Stimulated activated CD4-positive, alpha-beta T cell treated with anti-CD3 and anti-CD28 coated beads, Interleukin-2, amount 100 ng/mL, for 4 hours (primary cell): Measurements from ENCODE around the gene PRKCZ.

Experiments
- DNase-seq: peaks from one replicate; pipeline ENCODE4 v3.0.0-alpha.2; 2020; ENCODE audit warnings: low read depth

PRKCZ gene

DNA sequence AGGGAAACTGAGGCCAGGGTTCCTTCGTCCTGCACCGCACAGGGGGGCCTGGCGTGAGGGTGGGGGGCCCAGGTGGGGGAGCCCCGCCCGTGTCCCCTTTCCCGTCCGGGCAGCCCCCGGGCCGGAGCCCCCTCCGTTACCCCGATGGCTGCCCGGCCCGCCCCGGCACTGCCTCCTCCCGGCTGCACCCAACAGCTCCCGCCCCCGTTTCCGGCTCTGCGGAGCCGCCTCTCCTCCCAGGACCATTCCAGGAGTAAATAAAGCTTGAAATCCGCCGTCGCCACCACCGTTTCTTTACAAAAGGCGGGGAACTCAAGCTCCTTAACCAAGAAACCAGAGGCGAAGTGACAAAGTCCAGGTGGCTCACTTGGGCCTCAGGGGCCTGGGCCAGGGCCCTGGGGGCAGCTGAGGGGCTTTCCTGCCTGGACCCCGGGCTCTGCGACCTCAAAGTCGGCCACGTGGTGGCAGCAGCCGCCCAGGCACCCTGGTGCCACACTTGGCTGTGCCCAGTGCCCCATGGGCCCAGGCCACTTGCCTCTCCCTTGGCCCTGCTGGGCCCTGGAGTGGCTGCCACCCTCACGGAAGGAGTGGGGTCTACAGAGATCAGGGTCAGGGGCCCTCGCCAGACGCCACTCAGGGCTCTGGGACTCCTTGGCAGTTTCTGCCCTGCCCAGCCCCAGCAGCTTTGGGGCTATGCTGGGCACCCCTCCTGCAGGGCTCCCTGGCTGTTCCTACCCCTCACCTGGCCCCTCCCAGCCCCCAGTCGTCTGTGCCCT lies 144.9 kb downstream of the PRKCZ start:
- peak; percentile 78 for DNase-seq

DNA sequence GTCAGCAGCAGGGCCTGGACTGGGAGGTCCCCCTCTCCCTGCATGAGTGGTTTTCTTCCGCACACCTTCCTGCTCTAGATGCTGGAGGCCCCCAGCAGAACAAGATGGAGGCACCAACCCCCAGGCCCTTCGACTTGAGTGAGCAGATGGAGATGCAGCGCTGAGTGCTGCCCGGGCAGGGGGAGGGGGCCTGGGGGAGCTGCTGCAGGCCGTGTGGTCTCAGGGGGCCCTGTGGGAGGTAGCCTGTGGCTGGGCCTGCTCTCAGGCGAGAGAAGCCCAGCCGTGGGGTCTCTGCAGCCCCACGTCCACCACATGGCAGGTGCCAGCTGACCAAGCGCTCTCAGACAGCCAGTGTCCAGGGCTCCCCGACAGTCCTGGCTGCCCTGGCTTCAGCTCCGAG lies 145.6 kb downstream of the PRKCZ start:
- DNase-seq, result no peak

DNA sequence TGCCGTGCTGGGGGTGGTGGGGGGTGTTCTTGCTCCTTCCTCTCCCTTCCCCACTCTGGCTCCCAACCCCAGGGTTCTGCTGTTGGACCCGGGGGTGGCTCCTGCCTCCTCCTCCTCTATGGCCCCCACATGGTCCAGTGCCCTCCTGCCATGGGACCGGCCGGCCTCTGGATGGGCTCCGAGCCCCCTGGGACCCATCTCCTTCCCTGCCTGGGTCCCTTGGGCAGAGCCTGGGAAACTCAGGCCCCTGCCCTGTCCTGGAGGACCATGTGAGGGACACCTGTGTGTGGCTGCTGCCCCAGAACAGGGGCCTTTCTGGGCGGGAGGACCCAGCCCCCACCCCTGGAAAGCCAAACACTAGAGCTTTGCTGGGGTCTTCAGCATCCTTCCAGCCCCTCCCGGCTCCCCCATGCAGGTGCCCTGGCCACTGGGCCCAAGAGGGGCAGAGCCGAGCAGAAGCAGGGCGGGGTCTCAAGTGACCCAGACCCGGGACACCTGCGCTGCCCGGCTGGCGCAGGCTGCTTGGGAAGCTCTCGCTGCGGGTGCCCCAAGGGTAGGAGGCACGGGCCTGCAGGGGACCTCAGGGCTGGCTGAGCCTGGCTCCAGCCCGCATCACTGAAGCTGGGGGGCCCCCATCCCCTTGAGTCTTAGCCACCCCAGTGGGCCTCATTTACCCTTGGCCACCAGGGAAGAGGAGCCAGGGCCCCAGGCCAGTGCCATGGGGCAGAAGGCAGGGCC lies 146.9 kb downstream of the PRKCZ start:
- no peak for DNase-seq

DNA sequence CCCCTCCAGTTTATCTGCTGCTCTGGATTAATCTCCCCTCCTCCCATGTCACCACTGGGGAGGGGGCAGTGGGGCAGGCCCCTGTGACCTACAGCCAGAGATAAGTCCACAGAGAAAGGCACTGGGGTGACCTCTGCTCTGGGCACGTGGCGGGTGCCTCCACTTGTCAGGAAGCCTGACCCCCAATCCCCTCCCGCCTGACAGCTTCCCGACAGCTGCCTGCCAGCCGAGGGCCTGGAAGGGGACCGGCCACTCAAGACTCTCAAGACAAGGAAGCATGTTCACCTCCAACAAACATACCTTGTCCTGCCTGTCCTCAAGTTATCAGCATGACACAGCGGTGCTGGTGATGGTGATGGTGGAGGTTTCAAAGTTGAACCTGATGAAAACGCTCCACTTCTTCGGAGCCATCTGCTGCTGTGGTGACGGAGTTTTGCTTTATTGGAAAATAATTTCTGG lies 147.5 kb downstream of the PRKCZ start:
- DNase-seq, result no peak

DNA sequence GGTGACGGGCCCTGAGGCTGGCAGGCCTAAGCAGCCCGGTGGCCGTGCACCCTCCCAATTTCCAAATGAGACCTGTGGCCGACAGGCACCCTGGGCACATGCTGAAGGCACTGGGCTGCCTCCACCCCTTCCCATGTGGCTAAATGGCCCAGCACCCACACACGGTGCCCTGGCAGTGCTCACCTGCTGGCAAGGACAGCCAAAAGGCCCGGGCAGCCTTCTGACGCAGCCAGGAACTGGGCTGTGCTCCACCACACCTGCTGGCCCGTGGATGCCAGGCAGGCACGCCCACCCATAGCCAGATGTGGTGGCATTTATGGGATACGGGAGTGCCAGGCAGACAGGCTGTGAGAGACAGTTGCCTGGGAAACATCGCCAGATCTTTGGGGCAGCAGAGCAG lies 148.4 kb downstream of the PRKCZ start:
- no peak for DNase-seq

DNA sequence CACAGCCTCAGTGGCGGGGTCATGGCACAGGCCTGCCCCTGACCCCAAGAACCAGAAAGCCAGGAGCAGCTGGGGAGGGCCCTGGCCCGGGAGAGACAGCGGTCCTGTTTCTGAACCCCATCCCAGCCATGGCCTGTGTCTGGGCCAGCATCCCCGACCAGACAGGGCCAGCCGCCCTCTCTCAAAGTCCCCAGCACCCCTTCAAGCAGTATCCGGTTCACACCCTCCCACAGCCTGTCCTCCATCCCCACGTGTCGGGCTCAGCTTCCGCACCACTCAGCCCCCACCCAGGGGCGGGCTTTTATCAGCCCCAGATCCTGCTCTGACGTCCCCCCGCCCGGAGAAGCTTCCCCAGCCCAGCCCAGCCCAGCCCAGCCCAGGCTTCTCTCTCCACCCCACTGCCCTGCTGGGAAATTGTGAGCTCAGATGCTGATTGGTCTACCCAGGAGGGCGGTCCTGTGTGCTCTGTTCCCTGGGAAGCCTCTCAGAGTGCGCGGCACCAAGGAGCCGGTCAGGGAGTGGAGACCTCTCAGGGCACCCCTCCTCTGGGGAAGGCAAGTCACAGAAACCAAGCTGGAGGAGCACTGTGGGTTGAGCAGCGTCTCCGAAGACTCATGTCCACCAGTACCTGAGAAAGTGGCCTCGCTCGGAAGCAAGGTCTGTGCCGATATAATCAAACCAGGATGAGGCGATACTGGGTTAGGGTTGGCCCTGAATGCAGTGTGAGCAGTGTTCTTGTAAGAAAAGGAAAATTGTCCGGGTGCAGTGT lies 149.0 kb downstream of the PRKCZ start:
- DNase-seq, result peak; percentile 76

DNA sequence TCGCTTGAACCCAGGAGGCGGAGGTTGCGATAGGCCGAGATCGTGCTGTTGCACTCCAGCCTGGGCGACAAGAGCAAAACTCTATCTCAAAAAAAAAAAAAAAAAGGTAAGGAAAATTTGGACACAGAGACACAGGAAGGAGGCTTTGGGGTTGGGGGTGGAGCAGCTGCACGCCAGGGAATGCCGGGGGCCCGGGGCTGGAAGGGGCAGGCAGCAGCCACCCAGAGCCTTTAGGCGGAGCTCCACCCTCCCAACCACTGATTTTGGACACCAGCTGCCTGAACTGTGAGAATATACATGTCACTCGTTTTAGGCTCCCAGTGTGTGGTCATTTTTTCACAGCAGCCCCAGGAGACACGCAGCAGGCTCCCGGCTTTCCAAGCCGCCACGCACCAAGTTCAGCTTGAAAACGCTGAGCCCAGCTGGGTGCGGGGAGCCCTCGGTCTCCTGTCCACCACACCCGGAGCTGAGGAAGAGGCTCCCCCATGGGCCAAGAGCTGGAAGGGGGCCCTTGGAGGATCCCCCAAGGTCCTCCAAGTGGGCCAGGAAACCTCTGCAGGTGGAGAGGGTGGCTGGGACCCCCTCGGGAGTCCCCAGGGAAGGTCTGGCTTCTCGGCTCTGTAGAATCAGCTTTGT lies 150.2 kb downstream of the PRKCZ start:
- DNase-seq, result no peak

DNA sequence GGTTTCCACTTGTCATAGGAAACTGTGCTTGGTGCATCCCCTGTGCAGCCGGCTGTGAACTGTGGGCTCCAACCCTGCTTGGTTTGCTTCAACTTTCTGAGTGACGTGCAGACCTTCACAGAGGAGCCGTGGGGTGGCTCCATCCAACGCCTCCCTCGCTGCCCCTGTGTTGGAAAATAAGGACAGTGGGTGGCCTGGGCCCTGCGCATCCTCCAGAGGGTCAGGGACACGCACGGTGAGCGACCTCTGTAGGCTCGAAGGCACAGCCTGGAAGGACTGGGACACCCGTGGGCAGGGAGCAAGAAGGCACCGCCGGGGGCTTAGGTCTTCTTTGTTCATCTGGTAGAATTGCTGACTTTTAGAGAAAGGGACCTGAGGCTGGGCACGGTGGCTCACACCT lies 150.9 kb downstream of the PRKCZ start:
- DNase-seq, result no peak

DNA sequence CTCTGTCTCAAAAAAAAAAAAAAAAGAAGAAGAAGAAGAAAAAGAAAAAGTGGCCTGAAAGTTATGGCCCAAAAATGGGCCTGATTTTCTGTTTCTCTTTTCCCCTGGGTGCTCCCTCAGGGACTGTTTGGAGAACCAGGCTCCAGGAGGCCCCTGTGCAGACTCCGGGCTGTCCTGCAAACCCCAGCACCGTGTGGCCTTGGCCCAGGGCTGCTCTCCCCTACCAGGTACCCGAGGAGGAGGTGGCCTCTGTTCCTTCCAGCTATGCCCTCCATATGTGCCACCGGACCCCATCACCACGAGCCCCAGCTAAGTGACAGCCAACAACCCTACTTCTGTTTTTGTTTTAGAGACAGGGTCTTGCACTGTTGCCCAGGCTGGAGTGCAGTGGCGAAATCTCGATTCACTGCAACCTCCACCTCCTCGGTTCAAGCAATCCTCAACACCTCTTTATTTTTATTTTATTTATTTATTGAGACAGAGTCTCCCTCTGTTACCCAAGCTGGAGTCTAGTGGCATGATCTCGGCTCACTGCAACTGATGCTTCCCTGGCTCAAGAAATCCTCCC lies 151.9 kb downstream of the PRKCZ start:
- no peak for DNase-seq

DNA sequence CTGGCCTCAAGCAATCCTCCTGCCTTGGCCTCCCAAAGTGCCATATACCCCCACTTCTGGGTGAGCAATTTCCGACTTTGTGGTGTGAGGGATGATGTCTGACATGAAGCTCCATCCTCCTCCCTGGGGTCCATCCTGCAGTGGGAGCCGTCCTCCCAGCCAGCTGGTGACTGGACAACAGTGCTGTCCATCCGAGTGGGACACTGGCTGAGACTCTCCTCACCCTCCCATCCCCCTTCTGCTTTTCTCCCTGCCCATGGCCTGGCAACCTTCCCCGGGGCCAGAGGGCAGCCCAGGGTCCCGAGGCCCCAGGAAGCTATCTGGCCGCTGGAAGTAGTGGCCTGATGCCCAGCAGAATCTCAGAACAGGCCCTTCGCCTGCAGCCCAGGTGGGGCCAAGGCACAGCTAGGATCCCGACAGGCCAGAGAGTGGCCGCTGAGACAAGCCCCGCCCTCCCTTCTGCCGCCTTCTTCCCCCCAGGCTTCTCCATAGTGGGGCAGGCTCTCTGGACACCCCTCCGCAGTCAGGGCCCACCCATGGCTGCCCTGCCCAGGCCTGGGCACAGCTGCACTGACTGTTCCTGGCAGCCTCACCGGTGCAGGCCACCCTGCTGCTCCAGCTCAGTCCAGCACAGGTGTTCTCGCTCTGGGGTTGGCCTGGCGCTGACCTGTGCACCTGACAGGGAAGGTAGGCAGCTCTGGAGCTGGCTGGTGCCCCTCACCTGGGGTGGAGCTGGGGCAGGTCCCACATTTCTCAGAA lies 152.8 kb downstream of the PRKCZ start:
- no peak for DNase-seq

DNA sequence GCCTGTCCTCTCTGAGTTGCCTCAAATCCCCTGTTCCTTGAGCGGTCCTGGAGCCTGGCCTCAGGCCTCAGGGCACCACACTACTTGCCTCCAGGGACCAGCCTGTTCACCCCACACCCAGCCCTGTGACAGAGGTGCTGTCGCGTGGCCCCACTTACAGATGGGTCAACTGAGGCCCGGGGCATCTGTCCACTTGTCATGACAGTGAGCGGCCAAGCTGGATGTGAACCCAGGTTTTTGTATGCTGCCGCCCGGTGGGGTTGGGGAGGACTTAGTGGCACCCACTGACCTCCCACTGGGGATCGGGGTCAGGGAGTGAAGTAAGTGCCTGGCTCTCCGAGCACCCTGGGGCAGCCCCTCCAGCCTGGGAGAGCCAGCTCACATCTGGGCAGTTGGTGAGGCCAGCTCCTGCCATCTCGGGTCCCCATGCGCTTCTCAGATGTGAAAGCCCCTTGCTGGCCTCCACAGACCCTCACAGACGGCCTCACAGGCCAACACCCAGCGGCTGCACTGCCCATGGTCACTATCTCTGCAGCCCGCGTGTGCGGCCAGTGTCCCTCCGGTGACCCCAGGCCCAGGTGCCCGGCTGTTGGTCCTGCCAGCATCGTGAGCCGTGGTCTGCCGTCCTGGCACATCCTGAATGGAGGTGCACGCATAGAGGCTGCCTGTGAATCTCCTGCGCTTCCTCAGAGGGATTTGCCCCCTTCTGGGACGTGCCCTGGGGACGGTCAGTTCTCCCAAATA lies 153.6 kb downstream of the PRKCZ start:
- DNase-seq, result no peak

DNA sequence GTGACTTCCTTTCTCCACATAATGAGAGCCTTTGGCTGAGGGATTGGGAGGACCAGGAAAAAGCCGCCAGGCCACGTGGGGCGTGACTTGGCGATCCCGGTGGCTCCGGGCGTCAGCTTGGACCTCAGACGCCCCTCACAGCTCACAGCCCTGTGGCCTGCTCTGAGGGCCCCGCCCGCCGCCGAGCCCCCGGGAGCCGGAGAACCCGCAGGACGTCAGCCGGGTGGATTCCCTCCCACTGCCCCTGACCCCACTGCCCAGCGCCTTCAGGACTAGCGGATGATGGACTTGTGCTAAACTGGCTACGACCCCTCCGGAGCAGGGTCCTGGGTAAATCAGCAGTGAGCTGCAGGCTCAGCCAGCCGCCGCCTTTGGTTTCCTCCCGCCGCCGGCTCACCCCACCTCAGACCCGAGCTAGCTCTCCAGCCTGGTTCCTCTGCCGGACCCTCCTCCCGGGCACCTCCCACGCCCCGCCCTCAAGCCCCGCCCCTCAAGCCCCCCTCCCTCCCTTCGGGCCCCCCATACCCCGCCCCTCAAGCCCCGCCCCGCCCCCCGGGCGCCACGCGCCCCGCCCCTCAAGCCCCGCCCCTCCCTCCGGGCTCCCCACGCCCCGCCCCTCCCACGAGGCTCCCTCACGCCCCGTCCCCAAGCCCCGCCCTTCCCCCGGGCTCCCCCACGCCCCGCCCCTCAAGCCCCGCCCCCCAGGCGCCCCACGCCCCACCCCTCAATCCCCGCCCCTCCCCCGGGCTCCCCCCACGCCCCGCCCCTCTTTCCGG lies 154.4 kb downstream of the PRKCZ start:
- DNase-seq, result no peak

DNA sequence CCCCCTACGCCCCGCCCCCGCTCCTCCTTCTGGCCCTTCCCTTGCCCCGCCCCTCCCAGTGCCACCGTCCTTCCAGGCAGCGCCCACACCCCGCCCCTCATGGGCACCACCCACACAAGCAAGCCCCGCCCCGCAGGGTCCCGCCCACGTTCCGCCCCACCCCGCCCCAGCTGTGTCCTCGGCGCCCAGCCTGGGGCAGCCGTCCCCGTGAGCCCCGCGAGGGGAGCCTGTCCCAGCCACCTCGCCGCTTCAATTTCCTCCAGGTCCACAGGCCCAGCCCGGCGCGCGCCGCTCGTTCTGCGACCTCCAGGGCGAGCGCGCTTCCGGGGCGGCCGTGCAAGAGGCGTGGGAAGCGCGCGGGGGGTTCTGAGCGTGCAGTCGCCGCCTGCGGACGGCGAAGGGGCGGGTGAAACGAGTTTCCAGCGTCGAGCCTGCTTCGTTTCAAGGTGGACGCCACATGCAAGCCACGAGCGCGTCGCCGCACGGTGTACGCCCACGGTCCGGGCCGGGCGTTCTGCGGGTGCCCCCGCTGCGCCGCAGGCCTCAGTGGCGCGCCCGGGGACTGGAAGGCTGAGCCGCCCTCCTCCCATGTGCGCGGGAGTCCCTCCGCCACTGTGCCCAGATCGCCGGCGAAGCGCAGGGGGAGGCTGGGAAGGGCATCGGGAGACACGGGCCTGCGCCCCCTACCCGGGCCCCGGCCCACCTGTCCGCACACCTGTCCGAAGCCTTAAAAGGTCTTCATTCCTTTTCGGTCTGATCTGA lies 155.2 kb downstream of the PRKCZ start:
- peak; percentile 93 for DNase-seq

DNA sequence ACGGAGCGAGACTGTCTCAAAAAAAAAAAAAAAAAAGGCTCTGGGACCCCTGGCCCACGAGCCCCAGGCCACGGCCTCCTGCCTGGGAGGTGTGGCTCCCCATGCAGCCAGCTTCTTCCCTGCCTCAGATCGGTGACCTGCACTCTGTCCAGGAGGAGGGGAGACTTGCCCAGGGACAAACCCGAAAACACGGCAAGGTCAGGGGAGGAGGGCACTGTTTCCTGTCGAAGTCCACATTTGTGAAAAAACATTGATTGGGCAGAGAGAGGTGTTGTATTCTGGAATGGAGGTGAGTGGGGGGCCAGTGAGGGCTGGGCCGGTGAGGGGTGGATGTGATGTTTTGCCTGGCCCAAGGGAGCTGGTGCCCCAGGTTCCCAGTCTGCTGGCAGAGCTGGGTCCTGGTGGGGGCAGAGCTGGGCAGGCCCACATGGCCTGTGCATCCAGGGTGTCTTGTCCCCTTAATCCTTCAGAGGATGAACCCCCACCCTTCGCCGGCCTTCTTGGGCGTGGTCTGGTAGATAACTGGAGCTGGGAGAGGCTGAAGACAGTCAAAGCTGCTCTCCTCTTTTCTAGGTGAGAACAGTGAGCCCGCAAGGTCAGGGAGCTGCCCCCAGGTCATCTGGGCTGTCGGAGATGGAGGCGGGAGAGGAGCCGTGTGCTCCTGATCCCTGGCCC lies 156.7 kb downstream of the PRKCZ start:
- DNase-seq, result no peak

DNA sequence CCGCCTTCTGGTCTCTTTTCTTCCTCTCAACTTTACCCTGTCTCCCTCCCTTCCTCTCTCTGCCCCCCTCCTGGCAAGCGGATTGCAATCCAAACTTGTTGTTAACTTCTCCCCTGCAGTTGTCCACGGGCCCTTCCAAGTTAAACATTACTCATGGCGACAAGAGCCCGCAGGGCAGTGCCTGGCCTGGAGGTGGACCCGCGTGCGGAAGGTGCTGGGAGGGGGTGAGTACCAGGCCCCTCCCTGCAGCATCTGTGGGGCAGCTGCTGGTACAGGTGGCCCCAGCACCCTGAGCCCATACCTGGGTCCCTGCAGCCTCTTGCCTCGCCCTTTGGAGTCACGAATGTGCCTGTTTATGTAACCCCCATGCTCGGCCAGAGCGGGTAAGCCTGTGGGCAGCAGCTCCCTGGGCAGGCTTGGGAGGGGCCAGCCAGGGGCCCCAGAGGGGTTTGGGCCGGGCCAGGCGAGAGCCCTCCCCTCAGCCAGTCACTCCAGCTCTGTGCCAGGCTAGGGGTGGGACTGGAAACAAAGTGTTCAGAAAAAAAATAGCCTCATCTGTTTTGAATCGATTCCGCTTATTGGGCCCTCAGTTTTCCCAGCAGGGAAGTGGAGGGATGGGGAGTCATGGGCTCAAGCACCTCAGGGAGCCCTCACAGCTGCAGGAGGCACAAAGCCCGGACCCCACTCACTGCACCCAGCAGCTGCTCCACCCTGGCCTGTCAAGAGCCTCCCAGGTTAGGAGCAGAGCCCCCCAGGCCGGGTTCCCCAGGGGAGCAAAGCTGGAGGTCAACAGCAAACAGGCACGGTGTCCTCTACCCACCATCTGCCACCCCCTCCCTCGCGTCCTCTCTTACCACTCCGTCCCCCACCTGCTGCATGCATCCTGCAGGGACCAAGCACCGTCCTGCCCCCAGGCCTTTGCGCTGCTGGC lies 158.4 kb downstream of the PRKCZ start:
- no peak for DNase-seq

DNA sequence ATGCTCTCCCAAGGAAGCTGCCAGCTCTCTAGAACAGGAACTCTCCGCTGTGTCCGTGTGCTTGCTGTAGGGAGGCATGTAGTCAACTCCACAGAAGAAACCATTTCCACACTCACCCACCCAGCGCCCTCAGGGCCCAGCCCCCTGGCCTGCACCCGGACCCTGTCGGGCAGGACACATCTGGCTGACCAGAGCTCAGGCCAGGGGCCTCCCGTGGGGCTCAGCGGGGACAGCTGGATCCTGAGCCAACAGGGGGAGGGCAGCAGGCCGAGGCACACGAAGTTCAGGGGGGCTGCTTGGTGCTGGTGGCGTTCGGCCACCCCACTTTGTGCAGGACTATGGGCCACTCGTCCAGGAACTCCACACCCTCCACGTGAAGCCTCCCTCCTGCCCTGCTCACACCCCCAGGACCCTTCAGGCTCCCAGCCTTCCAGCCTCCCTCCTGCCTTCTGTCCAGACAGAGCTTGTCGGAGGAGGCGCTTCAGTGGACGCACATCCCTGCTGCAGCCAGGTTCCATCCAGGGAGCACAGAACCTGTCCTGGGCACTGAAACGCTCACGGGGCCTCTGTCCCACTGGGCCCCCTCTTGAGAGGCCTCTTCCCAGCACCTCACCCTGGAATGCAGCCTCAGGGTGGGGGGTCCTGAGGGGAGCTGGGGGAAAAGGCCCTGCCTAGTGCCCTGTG lies 159.3 kb downstream of the PRKCZ start:
- DNase-seq, result no peak
